Activated CD4-positive, alpha-beta T cell treated with anti-CD3 and anti-CD28 coated beads, Interleukin-2, amount 50 U/mL, for 24 hours (primary cell): ENCODE measurements around the gene C5orf47.

Experiments
- DNase-seq, 2 donors: peaks; one replicate each; pipeline ENCODE4 v3.0.0-alpha.2; 2020; ENCODE audit warnings: low read depth in 1 of 2, low spot score in 1 of 2

C5orf47 gene

GRCh38 chr5:173988554-173989431 lies at the start of gene C5orf47:
TSS of gene C5orf47 (plus strand) at chr5:173989170. CDS start at chr5:173989264, 94 bp downstream.
- DNase-seq = no peak

GRCh38 chr5:173940269-173940668 lies 48.7 kb upstream of the C5orf47 start:
- DNase-seq = no peak

- DNase-seq = no peak
Measured at GRCh38 chr5:173941102-173941501, 47.9 kb upstream of the C5orf47 start.

- no peak for DNase-seq
Measured at GRCh38 chr5:173941758-173942401, 47.1 kb upstream of the C5orf47 start.

- DNase-seq = no peak
Measured at GRCh38 chr5:173944511-173944910, 44.5 kb upstream of the C5orf47 start.

- no peak for DNase-seq
Measured at GRCh38 chr5:173945160-173945559, 43.8 kb upstream of the C5orf47 start.

- DNase-seq = no peak
Measured at GRCh38 chr5:173946323-173946722, 42.6 kb upstream of the C5orf47 start.

GRCh38 chr5:173950829-173951228 lies 38.1 kb upstream of the C5orf47 start:
- no peak for DNase-seq

GRCh38 chr5:173953528-173954090 lies 35.4 kb upstream of the C5orf47 start:
- DNase-seq = no peak

- no peak for DNase-seq
Measured at GRCh38 chr5:173954671-173955521, 34.1 kb upstream of the C5orf47 start.

- DNase-seq = no peak
Measured at GRCh38 chr5:173960986-173961385, 28.0 kb upstream of the C5orf47 start.

GRCh38 chr5:173961418-173961817 lies 27.6 kb upstream of the C5orf47 start:
- no peak for DNase-seq

- DNase-seq = no peak
Measured at GRCh38 chr5:173962436-173962972, 26.5 kb upstream of the C5orf47 start.

- DNase-seq = no peak
Measured at GRCh38 chr5:173963182-173963838, 25.7 kb upstream of the C5orf47 start.

- DNase-seq = no peak
Measured at GRCh38 chr5:173963867-173964441, 25.0 kb upstream of the C5orf47 start.

GRCh38 chr5:173964506-173964905 lies 24.5 kb upstream of the C5orf47 start:
- no peak for DNase-seq

GRCh38 chr5:173967241-173967640 lies 21.7 kb upstream of the C5orf47 start:
- DNase-seq = no peak

- no peak for DNase-seq
Measured at GRCh38 chr5:173968154-173968797, 20.7 kb upstream of the C5orf47 start.
